SK-N-MC (cell line): Measurements from ENCODE around the gene NR2F2.
"Not testable (repeated sequence)": the region's sequence is repeated elsewhere in the genome, so short reads cannot be mapped to it uniquely, and the experiment has no call there.

ENCODE experiments used
- DNase-seq: peaks from one replicate; pipeline ENCODE4 v3.0.0-alpha.2; 2011; ENCODE audit warnings: low read depth, low spot score
- H3K27ac ChIP-seq: fragments of 200-600 bp; sonication (generic); 2 replicates; pipeline ENCODE4 v1.5.1; 2016; ENCODE audit warnings: mixed run types
- H3K36me3 ChIP-seq: fragments of 200-600 bp; sonication (generic); 2 replicates; pipeline ENCODE4 v1.6.1; 2017; ENCODE audit warnings: antibody characterized with exemption, low read length, mixed read lengths; ENCODE audit not compliant: insufficient read depth
- H3K4me3 ChIP-seq: fragments of 200-600 bp; sonication (generic); 2 replicates; pipeline ENCODE4 v1.5.1; 2016
- H3K9ac ChIP-seq: fragments of 200-600 bp; sonication (generic); 2 replicates; pipeline ENCODE4 v1.8.0; 2017; ENCODE audit warnings: mixed run types, mixed read lengths; ENCODE audit not compliant: insufficient read length
- H3K9me3 ChIP-seq: fragments of 200-600 bp; sonication (generic); 2 replicates; pipeline ENCODE4 v1.6.1; 2017; ENCODE audit warnings: low read depth, mild to moderate bottlenecking, antibody characterized with exemption, low read length, moderate library complexity, mixed read lengths
- EZH2 ChIP-seq: fragments of 200-600 bp; sonication (generic); IDR thresholded peaks from one replicate; pipeline ENCODE4 v1.6.1; 2017; ENCODE audit warnings: antibody characterized with exemption
- FOXP2 ChIP-seq: optimal IDR thresholded peaks from 2 replicates; pipeline ENCODE3; 2011; ENCODE audit warnings: mild to moderate bottlenecking, moderate library complexity; ENCODE audit not compliant: insufficient read depth; ENCODE audit errors: extremely low read length, control extremely low read depth
- POLR2AphosphoS5 ChIP-seq: IDR thresholded peaks from 2 replicates; pipeline ENCODE4 v1.6.1; 2012; ENCODE audit warnings: mild to moderate bottlenecking, low read depth, low read length, borderline replicate concordance

Gene NR2F2

DNA sequence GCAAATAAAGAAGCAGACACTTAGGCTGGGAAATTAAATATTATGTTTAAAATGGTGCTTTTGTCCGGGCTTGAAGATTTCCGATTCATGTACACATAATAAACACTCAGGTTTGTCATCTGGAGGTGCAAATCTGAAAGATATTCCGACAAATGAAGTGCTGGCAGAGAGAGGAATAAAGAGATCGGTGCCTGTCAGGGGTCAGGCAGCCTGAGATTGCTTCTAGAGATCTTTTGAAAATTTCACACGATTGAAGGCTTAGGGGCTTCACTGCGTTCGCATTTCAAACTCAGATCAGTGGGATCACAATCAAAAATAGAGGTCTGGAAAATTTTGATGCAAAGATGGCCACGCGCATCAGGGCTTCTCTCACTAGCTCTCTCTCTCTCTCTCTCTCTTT is 33.2 kb downstream of the NR2F2 start:
- Histone ChIP-seq H3K9ac (no peak overlapping the region), H3K9me3 (no peaks in the 10 kb centered on the region), H3K27ac (no peak overlapping the region), H3K4me3 (no peak overlapping the region), H3K36me3 (no peaks in the 10 kb centered on the region)
- DNase-seq: no peak
- TF ChIP-seq FOXP2 (no peak), POLR2AphosphoS5 (no peak), EZH2 (no peak)

DNA sequence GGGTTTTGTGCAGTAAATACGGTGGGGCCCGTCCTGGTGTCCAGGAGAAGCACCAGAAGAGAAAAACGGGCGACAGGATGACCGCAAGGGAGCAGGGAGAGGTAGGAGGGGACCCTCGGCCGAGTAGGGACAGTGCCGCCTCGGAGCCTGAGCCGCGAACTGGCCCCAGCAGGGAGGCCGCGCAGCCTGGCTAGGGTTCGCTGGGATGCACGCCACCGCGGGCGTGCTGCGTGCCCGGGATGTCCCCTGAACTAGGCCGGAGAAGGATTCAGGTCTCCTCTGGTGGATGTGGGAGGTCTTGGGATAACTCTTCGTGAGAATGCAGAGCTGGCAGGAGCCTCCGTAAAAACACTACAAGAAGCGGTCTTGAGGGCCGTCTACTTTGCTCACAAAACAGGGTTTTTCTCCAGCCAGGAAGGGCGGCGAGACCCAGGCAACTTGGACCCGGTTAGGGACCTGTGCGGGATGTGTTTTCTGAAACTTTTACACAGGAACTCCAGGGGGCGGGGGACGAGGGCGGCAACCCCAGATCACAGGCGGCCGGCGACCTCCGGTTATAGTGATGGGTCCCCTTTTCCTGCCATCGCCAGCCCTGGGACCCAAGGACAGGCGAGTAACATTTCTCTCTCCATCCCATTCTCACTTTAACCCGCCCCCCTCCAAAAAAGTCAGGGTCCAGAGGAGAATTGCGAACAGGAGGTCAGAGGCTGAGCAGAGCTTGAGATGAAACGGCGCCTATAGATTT is 35.5 kb downstream of the NR2F2 start:
- Histone ChIP-seq H3K4me3 (no peak overlapping the region), H3K9me3 (no peaks in the 10 kb centered on the region), H3K27ac (no peak overlapping the region), H3K9ac (no peak overlapping the region), H3K36me3 (no peaks in the 10 kb centered on the region)
- TF ChIP-seq FOXP2: no peak
- TF ChIP-seq EZH2: no peak
- TF ChIP-seq POLR2AphosphoS5: no peak
- no peak for DNase-seq

GRCh38 chr15:96366526-96366877 is 36.0 kb downstream of the NR2F2 start:
- H3K9ac ChIP-seq: no peak overlapping the region
- no peak for DNase-seq
- no peaks in the 10 kb centered on the region for H3K9me3 ChIP-seq
- H3K4me3 ChIP-seq: no peak overlapping the region
- no peak overlapping the region for H3K27ac ChIP-seq
- H3K36me3 ChIP-seq: no peaks in the 10 kb centered on the region
- TF ChIP-seq EZH2 (no peak), FOXP2 (no peak), POLR2AphosphoS5 (no peak)

DNA sequence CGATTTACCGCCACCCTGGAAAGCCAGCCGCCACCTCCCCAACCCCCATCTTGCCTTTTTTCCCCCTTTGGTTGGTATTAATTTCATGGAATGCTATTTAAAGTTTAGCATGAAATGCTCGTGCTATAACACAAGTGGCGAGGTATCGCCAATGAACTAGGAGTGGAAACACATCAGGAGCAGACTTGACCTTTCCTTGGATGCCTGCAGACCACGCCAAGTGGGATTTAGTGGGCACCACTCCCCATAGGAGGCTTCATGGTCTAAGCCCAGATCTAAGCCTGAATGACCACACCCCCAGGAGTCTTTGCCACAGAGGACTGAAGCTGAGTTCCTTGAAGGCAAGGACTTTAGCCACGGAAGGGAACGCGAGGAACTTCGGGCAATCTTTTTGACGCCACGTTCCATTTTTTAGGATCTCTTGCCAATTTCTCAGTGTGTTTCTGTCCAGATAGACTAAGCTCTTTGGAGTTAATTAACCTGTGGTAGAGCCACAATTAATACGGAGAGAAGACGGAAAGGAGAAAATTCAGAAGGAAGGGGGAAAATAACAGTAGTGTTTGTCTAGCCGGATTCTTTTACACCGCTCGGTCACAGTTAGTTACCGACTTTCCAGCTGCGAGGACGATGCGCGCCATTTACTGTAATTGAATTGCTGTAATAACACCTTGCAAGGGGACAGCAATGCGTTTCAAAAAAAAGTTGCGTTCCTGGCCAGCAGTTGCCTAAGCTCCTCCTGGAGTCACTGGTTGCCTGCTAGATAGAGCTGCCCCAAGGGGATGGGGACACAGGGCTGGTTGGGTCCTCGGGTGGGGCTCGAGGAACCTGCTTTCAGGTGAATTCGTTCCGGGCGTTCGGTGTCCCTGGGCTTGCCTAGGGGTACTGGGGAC is 37.1 kb downstream of the NR2F2 start:
- no peak for DNase-seq
- no peak overlapping the region for H3K9ac ChIP-seq
- no peak overlapping the region for H3K27ac ChIP-seq
- no peak for TF ChIP-seq EZH2
- no peak for TF ChIP-seq FOXP2
- TF ChIP-seq POLR2AphosphoS5: no peak
- no peaks in the 10 kb centered on the region for H3K36me3 ChIP-seq
- H3K4me3 ChIP-seq: no peak overlapping the region
- H3K9me3 ChIP-seq: no peaks in the 10 kb centered on the region

DNA sequence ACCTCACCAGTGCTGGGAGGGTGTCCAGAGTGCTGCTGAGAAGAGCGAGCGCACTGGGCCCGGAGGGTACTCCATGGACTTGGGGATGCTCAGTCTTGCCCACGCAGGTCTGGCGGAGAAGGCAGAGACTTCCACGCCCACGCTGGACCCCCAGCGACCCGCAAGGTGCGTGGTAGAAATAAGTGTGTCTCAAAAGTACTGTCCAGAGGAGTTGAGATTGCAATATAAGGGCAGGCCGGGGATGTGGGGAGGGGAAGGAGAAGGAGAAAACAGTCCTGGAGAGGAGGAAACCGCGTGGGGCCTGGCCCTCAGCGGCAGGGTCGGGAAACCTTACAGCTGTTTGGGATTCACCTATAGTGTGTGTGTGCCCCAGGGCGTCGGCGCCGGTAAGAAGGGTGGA is 38.9 kb downstream of the NR2F2 start:
- Histone ChIP-seq H3K4me3 (no peak overlapping the region), H3K36me3 (no peaks in the 10 kb centered on the region), H3K9ac (no peak overlapping the region), H3K27ac (no peak overlapping the region), H3K9me3 (no peaks in the 10 kb centered on the region)
- no peak for DNase-seq
- TF ChIP-seq POLR2AphosphoS5: no peak
- TF ChIP-seq EZH2: no peak
- no peak for TF ChIP-seq FOXP2

DNA sequence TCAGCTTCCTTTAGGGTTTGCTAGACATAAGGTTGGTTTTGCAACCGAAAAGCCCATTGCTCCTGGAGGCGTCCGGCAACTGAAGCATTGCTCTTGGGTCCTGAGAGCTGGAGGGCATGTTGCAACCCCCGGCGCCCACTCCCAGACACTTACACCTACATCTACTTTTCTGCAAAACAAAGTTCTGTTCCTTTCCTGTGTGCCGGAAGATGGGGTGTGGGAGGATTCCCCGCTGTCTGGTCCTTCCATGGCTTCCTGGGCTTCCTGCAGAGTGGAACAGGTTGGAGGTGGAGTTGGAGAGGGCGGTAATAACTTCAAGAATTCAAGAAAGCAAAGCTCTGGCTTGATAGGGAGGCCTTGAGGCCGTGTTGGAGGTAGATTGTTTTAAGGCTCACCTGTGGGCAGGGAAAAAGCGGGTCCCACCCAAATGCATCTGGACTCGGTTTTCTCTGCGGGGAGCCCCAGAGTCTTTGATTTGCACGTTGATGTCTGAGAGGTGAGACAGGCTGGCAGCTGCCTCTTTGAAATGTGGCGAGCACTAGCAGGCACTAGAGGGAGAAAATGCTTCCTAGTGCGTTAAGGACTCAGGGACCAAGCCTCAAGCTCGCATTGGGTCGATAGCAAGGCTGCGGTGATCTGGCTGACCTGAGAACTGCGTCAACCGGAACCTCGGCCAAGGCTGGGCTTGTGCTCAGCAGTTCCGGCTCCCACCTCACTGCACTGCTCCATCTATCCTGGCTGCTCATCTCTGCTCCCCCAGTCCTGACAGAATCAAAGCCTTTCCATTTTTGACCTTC is 39.5 kb downstream of the NR2F2 start:
- no peak overlapping the region for H3K27ac ChIP-seq
- no peaks in the 10 kb centered on the region for H3K36me3 ChIP-seq
- H3K9ac ChIP-seq: no peak overlapping the region
- H3K9me3 ChIP-seq: no peaks in the 10 kb centered on the region
- no peak for TF ChIP-seq EZH2
- no peak for TF ChIP-seq POLR2AphosphoS5
- no peak for TF ChIP-seq FOXP2
- no peak for DNase-seq
- H3K4me3 ChIP-seq: no peak overlapping the region

GRCh38 chr15:96372554-96372953 is 42.1 kb downstream of the NR2F2 start:
- Histone ChIP-seq H3K9me3 (no peaks in the 10 kb centered on the region), H3K36me3 (no peaks in the 10 kb centered on the region), H3K4me3 (no peak overlapping the region), H3K27ac (no peak overlapping the region), H3K9ac (no peak overlapping the region)
- TF ChIP-seq FOXP2: no peak
- TF ChIP-seq EZH2: no peak
- TF ChIP-seq POLR2AphosphoS5: no peak
- no peak for DNase-seq

- no peak overlapping the region for H3K27ac ChIP-seq
- no peak overlapping the region for H3K9ac ChIP-seq
- H3K9me3 ChIP-seq: no peaks in the 10 kb centered on the region
- H3K4me3 ChIP-seq: no peak overlapping the region
- H3K36me3 ChIP-seq: no peaks in the 10 kb centered on the region
- DNase-seq: no peak
- no peak for TF ChIP-seq EZH2
- no peak for TF ChIP-seq FOXP2
- no peak for TF ChIP-seq POLR2AphosphoS5
Observed at GRCh38 chr15:96374499-96374898, 44.0 kb downstream of the NR2F2 start.

DNA sequence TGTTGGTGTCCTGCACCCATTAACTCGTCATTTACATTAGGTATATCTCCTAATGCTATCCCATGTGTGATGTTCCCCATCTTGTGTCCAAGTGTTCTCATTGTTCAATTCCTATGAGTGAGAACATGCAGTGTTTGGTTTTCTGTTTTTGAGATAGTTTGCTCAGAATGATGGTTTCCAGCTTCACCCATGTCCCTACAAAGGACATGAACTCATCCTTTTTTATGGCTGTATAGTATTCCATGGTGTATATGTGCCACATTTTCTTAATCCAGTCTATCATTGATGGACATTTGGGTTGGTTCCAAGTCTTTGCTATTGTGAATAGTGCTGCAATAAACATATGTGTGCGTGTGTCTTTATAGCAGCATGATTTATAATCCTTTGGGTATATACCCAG is 49.1 kb downstream of the NR2F2 start:
- not testable (repeated sequence) for H3K4me3 ChIP-seq, H3K9me3 ChIP-seq, H3K36me3 ChIP-seq, DNase-seq, H3K9ac ChIP-seq, H3K27ac ChIP-seq
